Amniotic epithelial cell (primary cell): ENCODE measurements around the gene CD28.
"Not testable (repeated sequence)": the region's sequence is repeated elsewhere in the genome, so short reads cannot be mapped to it uniquely, and the experiment has no call there.

Source experiments
- DNase-seq: peaks from one replicate; pipeline ENCODE4 v3.0.0-alpha.2; 2010; ENCODE audit warnings: low read depth

CD28 gene

DNA sequence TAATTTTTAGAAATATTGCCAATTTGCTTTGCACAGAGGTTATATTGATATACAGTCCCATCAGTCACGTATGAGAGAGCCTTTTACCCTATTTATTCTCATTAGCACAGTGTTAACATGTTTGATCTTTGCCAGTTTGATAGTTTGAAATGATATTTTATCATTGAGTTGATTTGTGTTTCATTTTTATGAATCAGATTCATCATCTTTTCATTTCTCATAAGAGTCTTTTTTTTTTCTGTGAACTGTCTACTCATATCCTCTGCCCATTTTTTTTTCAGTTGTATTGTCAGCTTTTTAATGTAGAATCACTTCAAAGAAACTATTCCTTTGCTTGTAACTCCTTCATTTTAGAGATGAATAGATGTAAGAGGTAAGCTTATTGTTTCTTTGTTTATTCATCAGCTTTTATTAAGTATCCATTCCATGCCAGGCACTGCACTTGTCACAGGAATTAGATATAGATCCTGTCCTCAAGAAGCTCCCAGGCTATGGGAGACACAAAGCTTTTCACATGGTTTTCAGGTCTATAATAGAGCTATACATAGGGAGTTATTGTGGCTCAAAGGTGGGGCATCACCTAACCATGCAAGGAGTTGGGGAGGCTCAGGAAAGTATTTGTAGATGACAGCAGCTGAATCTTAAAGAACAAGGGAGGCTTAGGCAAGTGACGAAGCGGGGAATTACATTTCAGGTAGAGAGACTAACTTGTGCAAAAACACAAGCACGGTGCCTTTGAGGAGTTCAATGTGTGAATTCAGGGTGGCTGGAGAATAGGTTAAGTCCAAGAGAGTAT, 42.1 kb downstream of the CD28 start:
- DNase-seq = no peak

DNA sequence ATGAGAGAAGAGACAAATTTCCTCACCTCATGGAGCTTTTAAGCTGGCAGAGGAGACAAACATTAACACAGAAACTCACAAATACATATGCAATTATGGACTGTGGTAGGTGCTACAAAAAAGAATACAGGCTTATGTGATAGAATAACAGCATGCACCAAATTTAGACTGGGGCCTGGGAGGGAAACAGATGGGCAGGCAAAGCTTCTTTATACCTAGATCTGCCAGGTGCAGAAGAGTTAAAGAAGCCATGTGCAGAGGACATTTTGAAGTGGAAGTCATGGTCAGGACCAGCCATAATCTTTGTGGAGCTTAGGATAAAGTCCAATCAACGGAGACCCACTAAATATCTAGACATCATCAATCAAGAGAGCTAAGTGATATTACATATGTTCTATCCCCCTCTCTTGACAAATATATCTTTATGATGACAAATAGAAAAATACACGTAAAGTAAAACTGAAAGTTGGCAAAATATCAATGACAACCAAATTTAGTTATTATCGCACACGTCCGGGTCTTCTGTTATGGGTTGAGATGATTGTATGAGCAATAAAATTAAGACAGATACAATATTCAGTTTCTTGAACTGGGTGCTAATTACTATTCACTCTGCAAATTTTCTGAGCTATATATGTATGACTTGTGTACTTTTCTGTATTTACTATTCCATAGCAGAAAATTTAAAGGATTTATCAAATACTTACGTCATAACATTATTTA, 44.1 kb downstream of the CD28 start:
- no peak for DNase-seq

DNA sequence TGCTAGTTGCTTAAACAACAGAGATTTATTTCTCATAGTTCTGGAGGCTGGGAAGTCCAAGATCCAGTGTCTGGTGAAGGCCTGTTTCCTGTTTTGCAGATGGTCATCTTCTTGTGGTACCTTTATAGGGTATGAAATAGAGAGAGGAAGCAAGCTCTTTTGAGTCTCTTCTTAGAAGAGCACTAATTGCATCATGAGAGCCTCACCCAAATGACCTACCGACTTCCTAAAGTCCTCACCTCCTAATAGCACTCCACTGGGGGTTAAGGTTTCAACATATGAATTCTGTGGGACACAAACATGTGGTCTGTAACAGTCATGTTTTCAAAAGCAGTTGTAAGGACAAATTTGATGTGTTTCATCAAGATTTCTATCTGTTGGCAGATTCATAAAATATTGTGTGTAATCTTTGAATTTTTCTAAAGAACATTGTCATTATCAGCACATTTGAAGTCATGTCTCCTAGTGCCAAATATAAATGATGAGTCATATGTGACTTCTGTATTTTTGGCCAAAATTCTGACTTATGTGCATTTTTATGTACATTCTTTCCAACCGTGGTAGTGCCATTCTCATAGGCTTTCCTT, 45.3 kb downstream of the CD28 start:
- no peak for DNase-seq

DNA sequence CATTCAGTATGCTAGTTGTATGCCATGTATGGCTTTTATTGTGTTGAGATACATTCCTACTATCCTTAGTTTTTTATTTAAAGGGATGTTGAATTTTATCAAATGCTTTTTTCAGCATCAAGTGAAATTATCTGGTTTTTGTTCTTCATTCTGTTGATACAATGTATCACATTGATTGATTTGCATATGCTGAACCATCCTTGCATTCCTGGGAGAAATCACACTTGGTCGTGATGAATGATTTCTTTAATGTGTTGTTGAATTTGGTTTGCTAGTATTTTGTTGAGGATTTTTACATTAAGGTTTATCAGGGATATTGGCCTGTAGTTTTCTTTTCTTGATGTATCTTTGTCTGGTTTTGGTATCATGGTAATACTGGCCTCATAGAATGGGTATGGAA, 49.7 kb downstream of the CD28 start:
- DNase-seq = no peak

DNA sequence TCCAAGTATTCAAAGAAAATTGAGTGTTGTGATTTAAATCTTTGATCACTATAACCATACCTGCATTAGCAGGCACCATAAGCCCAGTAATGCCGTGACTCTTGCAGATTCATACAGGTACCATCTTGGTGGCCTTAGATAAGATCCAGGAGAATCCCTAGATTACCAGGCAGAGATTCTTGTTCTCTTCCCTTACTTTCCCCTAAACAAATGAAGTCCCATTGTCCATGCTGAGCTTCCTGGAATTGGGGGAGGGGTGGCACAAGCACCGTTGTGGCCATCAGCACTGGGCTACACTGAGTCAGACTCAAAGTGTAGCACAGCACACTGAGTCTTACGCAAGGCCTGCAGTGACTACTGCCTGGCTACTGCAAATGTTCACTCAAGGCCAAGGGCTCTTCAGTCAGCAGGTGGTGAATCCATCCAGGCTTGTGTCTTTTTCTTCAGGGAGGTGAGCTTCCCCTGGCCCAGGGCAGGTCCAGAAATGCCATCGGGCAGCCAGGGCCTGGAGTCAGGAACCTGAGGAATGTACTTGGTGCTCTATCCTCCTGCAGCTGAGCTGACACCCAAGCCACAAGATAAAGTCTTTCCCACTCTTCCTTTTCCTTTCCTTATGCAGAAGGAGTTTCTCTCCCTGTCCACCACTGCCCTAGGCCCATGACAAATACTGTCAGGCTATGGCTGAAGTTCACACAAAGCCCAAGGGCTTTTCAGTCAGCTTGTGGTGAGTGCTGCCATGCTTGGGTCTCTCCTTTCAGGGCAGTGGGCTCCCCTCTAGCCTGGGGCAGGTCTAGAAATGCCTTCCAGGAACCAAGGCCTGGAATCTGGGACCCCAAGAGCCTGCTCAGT, 52.6 kb downstream of the CD28 start:
- peak; percentile 89 for DNase-seq

DNA sequence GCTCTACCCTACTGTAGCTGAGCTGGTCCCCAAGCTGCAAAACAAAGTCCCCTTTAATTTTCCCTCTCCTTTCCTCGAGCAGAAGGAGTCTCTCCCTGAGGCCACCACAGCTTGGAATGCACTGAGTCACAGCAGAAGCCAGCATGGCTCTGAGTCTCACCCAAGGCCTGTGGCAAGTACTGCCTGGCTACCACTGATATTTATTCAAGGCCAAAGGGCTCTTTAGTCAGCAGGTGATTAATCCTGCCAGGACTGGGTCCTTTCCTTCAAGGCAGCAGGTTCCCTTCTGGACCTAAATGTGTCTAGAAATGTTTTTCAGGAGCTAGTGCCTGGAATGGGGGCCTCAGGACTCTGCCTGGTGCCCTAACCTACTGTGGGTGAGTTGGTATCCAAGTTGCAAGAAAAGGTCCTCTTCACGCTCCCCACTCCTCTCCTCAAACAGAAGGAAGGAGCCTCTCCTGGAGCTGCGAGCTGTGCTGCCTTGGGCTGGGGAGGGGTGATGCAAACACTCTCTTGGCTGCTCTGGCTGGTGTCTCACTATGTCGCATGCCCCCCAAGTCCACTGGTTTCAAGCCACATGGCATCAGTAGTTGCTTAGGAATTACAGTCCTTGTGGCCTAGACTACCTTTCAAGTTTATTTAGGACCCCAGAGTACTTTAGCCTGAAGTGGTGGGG, 53.4 kb downstream of the CD28 start:
- DNase-seq = peak; percentile 79

DNA sequence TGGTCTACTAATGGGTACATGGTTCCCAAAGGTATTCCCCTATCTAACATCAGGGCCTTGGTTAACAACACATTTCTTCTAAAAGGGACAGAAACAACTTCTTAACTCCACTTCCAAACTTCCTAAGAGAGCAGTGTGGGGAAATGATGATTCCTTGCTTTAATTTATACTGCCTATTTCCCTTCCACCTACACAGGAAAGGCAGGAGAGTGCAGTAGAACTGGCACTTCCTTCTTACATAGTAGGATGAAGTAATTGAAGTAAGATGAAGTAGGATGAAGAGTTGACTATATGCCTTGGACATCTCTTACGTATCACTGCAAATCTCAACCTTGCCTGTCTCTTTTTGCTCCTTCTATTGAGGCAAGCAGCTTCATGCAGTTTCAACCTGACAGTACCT, 54.7 kb downstream of the CD28 start:
- no peak for DNase-seq

DNA sequence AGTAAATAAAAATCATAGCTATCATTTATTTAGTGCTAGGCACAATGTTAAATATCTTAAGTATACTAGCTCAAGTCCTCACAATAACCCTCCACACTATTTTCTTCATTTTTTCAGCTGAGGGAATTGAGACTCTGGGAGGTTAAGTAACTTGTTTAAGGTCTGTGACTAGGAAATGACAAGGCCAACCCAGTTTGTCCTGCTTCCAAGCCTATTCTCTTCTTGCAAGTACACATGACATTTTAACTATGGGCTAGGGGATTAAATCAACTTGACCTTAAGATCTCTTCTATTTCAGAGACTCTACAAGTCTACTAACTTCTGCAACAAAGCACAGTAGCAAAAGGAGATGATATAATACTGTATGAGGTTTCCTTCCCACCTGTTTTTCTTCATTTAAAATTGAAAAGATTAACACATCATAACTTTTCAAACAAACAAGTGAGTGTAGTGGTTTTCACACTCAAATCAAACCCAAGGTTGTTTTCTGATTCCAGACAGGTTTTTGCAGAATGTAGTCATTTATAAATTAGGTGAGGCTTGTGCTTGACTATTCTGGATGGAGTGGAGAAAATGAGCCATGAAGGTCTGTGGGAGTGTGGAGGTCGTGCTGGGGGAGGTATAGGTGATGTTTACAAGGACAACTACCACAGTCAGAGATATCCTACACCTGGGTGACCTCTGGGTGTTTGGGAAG, 57.0 kb downstream of the CD28 start:
- no peak for DNase-seq

DNA sequence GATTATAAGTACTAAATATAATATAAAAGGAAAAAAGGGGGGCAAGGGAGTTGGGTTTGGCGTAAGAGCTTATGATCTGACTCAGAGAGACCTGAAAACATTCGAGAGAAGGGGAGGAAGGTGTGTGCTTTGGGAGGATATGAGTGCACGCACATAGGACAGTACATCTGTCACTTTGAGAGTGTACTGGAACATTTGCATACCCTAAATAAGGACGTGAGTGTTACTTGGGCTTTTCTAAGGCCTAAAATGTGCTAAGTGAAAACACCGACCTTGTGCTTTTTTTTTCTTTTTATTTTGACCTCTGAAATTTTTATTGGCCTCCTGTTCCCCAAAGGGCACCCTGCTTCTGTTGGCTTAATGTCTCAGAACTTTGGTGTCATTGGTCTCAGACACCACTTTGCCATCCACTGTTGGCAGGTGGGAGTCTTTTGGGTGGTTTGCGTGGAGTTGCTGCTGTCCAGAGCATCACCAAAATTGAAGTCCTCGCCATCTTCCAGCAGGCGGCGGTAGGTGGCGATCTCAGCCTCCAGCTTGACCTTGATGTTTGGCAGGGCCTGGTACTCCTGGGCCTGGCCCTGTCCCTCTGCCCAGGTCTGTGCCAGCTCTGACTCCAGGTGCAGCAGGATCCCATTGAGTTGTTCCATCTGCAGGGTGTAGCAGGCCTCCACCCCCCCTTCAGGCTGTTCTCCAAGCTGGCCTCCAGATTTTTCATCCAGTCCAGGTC, 57.7 kb downstream of the CD28 start:
- DNase-seq = no peak

DNA sequence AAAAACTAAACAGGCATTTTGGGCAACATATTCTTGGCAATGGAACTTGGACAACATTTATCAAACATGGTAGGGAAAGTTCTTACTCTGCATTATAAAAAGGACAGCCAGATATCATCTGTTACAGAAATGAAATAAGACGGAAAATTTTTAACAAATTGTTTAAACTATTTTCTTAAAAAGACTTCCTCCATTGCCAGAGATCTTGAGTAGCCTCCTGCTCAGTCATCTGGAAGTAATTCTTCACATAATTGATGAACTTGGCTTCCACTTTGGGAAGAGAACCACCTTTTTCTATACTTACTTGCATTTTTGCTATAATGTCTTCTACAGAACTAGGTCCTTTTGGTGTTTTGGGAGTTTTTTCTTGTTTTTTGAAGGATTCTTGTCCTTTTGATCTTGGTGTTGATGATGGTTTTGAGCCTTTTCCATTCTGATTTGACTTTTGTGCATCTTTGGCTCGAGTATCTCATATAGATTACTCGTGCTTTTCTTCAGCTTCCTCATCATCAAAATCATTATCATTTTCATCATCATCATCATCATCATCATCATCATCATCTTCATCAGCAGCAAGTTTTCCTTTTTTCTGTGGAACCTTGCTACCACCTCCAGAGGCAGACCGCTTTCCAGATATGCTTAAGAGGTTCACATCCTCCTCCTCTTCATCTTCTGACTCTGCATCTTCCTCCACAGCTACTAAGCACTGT, 66.2 kb downstream of the CD28 start:
- DNase-seq = no peak

DNA sequence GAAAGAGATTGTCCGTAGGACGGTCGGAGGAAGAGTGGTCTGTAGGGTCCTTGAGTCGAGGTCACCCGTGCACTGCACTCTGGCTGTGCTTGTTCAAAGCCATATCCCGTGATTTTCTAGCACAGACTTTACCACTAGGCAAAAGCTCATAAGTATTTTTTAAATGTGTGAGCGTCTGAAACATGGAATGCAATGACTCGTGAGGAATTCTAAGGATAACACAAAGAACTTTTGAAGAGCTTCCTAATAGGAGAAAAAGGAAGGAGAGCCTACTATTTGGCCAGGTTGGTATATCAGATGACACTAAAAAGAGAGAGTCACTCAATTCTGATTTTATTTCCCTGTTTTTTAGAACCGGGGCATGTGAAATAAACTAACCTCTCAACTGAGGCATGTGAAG, 68.3 kb downstream of the CD28 start:
- no peak for DNase-seq

DNA sequence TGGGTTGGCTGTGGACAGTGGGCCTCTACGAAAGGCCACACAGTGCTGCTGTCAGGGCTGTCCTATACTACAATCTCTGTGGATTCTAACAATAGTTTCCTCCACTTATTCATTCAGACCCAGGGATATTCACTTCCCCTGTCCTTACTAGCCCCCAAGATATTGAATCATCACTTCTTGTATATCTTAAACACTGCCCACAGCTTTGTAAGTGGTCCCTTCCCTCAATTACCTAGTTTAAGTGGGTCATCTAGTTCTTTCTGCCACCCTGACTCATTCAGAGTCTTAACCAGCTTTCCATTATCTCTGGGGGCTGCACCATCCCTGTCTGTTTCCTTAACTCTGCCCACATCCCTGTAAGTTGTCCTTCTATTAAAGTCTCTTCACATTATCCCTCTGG, 69.2 kb downstream of the CD28 start:
- DNase-seq = peak; percentile 46

DNA sequence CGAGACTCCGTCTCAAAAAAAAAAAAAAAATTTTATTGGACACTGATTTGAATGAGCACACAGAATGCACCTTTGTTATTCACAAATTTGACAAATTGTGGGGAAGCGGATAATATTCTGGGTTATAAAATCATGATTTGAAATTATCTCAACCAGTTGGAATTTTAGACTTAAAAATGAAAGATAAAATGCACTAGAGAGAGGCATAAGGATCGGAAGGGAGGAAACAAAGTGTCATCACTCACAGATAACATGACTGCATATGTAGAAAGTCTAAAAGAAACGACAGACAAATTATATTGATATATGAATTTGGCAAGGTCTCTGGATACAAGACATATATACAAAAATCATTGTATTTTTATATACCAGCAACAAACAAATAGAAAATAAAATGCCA, 70.6 kb downstream of the CD28 start:
- DNase-seq = peak; percentile 67

DNA sequence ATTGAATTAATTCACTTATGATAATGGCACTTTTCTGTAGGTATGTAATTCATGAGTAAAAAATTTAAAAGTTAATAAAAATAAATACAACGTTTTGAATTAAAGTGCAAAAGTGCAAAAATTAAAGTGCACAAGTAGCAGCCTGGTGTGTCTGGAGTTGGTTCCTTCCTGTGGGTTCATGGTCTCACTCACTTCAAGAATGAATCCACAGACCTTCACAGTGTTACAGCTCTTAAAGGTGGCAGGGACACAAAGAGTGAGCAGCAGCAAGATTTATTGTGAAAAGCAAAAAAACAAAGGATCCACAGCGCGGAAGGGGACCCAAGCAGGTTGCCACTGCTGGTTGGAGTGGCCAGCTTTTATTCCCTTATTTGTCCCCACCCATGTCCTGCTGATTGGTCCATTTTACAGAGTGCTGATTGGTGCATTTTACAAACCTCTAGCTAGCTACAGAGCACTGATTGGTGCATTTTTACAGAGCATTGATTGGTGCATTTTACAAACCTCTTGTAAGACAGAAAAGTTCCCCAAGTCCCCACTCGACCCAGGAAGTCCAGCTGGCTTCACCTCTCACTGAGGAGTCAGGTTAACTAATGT, 73.1 kb downstream of the CD28 start:
- not testable (repeated sequence) for DNase-seq

DNA sequence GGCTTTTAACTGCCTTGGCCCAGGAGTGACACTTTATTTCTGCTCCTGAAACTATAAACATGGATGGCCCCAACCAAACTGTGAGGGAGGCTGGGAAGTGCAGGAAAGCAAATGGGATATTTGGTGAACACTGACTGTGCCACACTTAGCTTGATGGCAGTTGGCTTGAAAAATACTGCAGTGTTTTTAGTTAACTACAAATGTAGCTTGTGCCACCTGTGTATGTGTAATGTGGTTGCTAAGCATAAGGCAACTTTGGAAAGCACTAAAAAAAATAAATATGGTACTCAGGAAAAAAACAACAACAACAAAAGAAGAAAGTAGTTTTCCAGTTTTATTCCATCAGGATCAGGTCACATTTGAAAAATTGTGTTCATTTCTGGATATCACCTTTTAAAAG, 73.8 kb downstream of the CD28 start:
- no peak for DNase-seq

DNA sequence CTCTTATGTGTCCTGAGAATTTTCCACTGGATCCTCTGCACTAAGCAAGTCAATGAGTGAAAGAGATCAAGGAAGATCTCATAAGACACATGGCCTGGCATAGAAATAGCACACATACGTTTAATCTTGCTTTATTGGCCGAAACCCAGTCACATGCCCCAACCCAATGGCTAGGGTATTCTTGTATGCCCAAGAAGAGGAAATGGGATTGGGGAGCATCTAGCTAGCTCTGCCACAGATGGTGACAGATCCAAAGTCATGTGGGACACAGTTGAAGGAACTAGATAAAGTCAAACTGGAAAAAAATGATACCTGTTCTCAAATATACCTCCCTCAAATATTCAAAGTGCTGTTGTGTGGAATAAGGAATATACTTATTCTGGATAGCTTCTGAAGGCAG, 74.7 kb downstream of the CD28 start:
- no peak for DNase-seq

DNA sequence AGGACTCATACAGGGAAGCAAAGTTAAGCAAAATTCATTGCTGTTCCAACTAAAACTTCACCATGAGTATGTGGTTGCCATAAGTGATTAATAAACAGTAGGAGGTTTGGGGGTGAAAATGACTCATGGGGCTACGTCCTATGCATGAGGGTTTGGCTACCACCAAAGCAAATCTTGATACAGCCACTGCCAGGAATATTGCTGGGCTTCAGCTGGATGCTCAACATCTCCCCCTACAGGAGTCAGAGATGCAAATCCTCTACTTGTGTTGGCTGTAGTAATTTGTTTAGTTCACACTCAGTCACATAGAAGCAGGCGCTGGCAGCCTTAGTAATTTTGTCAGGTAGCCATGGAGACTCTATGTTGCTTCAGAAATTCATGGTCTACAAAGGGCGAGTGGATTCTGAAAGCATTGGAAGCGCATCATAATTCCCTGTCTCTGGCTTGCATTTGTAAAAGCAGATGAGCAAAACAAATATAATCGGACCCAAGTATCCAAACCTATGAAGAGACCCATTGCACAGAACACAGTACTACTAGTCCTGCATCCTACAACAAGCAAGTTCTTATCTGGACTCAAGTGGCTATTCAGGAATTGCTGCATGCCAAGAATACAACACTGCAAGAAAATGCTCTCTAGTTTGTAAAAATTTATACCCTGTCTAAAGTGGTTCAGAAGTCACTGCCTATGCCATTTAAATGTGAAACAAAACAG, 76.0 kb downstream of the CD28 start:
- peak; percentile 95 for DNase-seq

DNA sequence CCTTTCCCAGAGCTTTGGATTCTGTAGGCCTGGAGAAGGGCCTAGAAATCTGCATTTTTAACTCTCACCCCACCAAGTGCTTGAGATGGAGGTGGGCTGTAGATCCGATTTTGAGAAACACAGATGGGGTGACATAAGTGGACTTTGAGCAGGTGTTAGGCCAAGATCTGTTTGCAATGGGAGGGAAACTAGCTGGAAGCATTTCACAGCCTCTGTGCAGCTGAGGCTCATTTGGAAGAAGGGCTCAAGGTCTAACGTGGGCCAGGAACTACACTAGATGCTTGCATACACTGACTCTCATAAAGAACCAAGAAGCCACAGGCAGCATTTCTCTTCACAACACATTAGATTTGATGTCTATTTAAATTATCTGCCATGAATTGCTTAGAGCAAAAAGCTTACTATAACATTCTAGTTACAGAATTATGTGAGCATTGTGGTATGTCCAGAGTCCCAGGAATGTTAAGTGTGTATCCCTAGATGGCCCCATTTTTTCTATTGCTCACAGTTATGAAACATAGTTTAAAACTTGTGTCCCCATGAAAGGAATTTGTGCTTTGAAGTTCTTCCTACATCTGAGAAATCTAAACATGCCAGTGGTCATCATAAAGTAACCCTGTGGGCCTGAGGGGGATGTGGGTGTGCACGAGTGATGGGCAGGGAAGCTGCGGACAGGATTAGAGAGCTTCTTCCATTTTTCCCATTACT, 77.2 kb downstream of the CD28 start:
- DNase-seq = peak; percentile 82
